PC-9 (cell line): Measurements from ENCODE around the gene MISP. TPM values are rescaled to one million over a fixed set of nuclear protein-coding genes. Genes with fewer than 3 reads are reported as not detected.
A peak's percentile ranks its signal among the peaks of the same experiment; 100 is the strongest.
"Not testable (repeated sequence)": the region's sequence is repeated elsewhere in the genome, so short reads cannot be mapped to it uniquely, and the experiment has no call there.

Source experiments
- Bru-seq: library from RNA; stranded (reverse); fragments of 400-500 nt; gene quantifications from one replicate; lab custom pipeline; 2021; lab: Mats Ljungman, UMichigan
- BruChase-seq, 2 experiments: library from RNA; stranded (reverse); fragments of 400-500 nt; gene quantifications; one replicate each; lab custom pipeline; 2021; lab: Mats Ljungman, UMichigan
- BruUV-seq: library from RNA; stranded (reverse); fragments of 400-500 nt; replicated peaks from 2 replicates; lab custom pipeline; 2021; lab: Mats Ljungman, UMichigan
- CTCF ChIA-PET: fragments of 300-600 bp; sonication (Branson Sonifier 250); formaldehyde crosslinking; loops from one replicate; lab custom pipeline; 2022; ENCODE audit warnings: antibody characterized with exemption; lab: Charles Lee
- POLR2A ChIA-PET: fragments of 300-600 bp; sonication (Branson Sonifier 250); formaldehyde crosslinking; loops from one replicate; lab custom pipeline; 2022; ENCODE audit warnings: antibody characterized with exemption; ENCODE audit not compliant: unreplicated experiment; lab: Charles Lee
- DNase-seq, 2 experiments: peaks; one replicate each; pipeline versions ENCODE4 v3.0.0 to v3.0.0-alpha.2; 2015 to 2022; ENCODE audit warnings: mixed read lengths in 1 of 2
- H2AFZ ChIP-seq: fragments of 200-600 bp; sonication (generic); 2 replicates; pipeline ENCODE4 v1.8.1; 2017; ENCODE audit warnings: antibody characterized with exemption
- H3F3A ChIP-seq: fragments of 200-600 bp; sonication (generic); 2 replicates; pipeline ENCODE4 v1.8.1; 2017; ENCODE audit warnings: antibody characterized with exemption, mild to moderate bottlenecking, low read depth; ENCODE audit not compliant: insufficient read depth
- H3K27ac ChIP-seq: fragments of 200-600 bp; sonication (generic); 2 replicates; pipeline ENCODE4 v1.6.1; 2016; ENCODE audit warnings: mixed run types
- H3K27me3 ChIP-seq: fragments of 200-600 bp; sonication (generic); 2 replicates; pipeline ENCODE4 v1.6.1; 2016; ENCODE audit warnings: low read depth, mixed run types; ENCODE audit not compliant: insufficient read depth
- H3K36me3 ChIP-seq: fragments of 200-600 bp; sonication (generic); 2 replicates; pipeline ENCODE4 v1.6.1; 2016; ENCODE audit warnings: low read depth, mixed run types
- H3K4me1 ChIP-seq: fragments of 200-600 bp; sonication (generic); replicated peaks from 2 replicates; pipeline ENCODE4 v1.6.1; 2016; ENCODE audit warnings: mixed run types; ENCODE audit not compliant: insufficient read depth
- H3K4me2 ChIP-seq: fragments of 200-600 bp; sonication (generic); 2 replicates; pipeline ENCODE4 v1.6.1; 2017; ENCODE audit warnings: mixed run types
- H3K4me3 ChIP-seq: fragments of 200-600 bp; sonication (generic); 2 replicates; pipeline ENCODE4 v1.6.1; 2016; ENCODE audit warnings: mixed run types
- H3K79me2 ChIP-seq: fragments of 200-600 bp; sonication (generic); 2 replicates; pipeline ENCODE4 v1.6.1; 2017; ENCODE audit warnings: low read depth, mixed run types
- H3K9me2 ChIP-seq: fragments of 200-600 bp; sonication (generic); 2 replicates; pipeline ENCODE4 v1.8.1; 2017; ENCODE audit warnings: mild to moderate bottlenecking; ENCODE audit not compliant: insufficient read depth
- H3K9me3 ChIP-seq: fragments of 200-600 bp; sonication (generic); 2 replicates; pipeline ENCODE4 v1.8.1; 2016; ENCODE audit warnings: low read depth; ENCODE audit not compliant: insufficient read depth
- H4K20me1 ChIP-seq: fragments of 200-600 bp; sonication (generic); 2 replicates; pipeline ENCODE4 v1.8.1; 2017; ENCODE audit not compliant: insufficient read depth
- EZH2 ChIP-seq: fragments of 200-600 bp; sonication (generic); IDR thresholded peaks from 2 replicates; pipeline ENCODE4 v1.8.0; 2017; ENCODE audit warnings: antibody characterized with exemption, low read depth
- intact Hi-C: fragments of 100-400 bp; cut with micrococcal nuclease; formaldehyde crosslinking; loops from one replicate; pipeline ENCODE4 v1.10.0; 2022; ENCODE audit not compliant: unreplicated experiment
- long read RNA-seq: library from polyadenylated mRNA; stranded (forward); transcript quantifications from one replicate; pipeline ENCODE4 v2.0.0, GENCODE V29; 2022
- total RNA-seq: library from RNA; stranded (reverse); gene quantifications from 2 replicates; pipeline ENCODE4 v1.2.3, GENCODE V29; 2021
- TF ChIP-seq, protein P1 (sequence below): fragments of 200-600 bp; sonication (generic); conservative IDR thresholded peaks from 2 replicates; pipeline ENCODE4 v1.6.1; 2017; ENCODE audit warnings: mixed run types, antibody characterized with exemption, mild to moderate bottlenecking, moderate library complexity

The MISP gene, protein sequence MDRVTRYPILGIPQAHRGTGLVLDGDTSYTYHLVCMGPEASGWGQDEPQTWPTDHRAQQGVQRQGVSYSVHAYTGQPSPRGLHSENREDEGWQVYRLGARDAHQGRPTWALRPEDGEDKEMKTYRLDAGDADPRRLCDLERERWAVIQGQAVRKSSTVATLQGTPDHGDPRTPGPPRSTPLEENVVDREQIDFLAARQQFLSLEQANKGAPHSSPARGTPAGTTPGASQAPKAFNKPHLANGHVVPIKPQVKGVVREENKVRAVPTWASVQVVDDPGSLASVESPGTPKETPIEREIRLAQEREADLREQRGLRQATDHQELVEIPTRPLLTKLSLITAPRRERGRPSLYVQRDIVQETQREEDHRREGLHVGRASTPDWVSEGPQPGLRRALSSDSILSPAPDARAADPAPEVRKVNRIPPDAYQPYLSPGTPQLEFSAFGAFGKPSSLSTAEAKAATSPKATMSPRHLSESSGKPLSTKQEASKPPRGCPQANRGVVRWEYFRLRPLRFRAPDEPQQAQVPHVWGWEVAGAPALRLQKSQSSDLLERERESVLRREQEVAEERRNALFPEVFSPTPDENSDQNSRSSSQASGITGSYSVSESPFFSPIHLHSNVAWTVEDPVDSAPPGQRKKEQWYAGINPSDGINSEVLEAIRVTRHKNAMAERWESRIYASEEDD
- 91.6 and 101 TPM in 2 replicates for total RNA-seq
- Bru-seq, nascent RNA, result percentile 80 among the genes with signal in this experiment
- BruChase-seq, experiment 1, labeled RNA remaining after a 2-hour chase, result percentile 86 among the genes with signal in this experiment
- BruChase-seq, experiment 2, labeled RNA remaining after a 6-hour chase, result percentile 95 among the genes with signal in this experiment
- long read RNA-seq, transcript MISP-201 (5 exons, 2,871 nt), result major isoform, 223 of 295 reads
- long read RNA-seq, partial matches to known transcripts, result 60 of 295 reads
- long read RNA-seq, other reads (novel, unspliced or antisense), result 12 of 295 reads

- intact Hi-C loops, result loop anchor here (5.0 kb wide), 1 partner anchor 89 kb away; the partner anchor contains the start of gene RNF126
These were observed at the start of gene MISP for GRCh38 chr19:750640-751423. Gene MISP, plus strand, starts transcription at chr19:751112. Its CDS starts 5,835 bp downstream, at chr19:756947.

GRCh38 chr19:702847-703246 is 48.1 kb upstream of the MISP start:
- DNase-seq, H3K9me3 ChIP-seq, H4K20me1 ChIP-seq, H3K27me3 ChIP-seq, POLR2A ChIA-PET, CTCF ChIA-PET, intact Hi-C loops, H3K4me1 ChIP-seq, H3K36me3 ChIP-seq, H2AFZ ChIP-seq, H3K9me2 ChIP-seq, BruUV-seq, H3K4me2 ChIP-seq, H3K79me2 ChIP-seq, H3K27ac ChIP-seq, H3K4me3 ChIP-seq: not testable (repeated sequence)
- H3F3A ChIP-seq, result peaks cover 26% of the 10 kb centered on the region

More at GRCh38 chr19:750640-751423, at the start of gene MISP:
- Histone ChIP-seq H2AFZ (no peak within 1 kb of the TSS), H3K4me3 (peak within 1 kb of the TSS; percentile 99), H3K4me1 (peaks cover 22% of the 10 kb centered on the region), H4K20me1 (peaks cover 22% of the 10 kb centered on the region), H3K27ac (peak within 1 kb of the TSS; percentile 89), H3K27me3 (no peaks in the 10 kb centered on the region), H3K9me3 (no peaks in the 10 kb centered on the region), H3K36me3 (no peaks in the 10 kb centered on the region), H3K79me2 (peaks cover 34% of the 10 kb centered on the region), H3F3A (peaks cover 32% of the 10 kb centered on the region), H3K4me2 (peak within 1 kb of the TSS; percentile 87), H3K9me2 (no peaks in the 10 kb centered on the region)
- POLR2A ChIA-PET, result interaction anchor here (0.5 to 0.6 kb wide), 2 partner anchors 12 to 20 kb away, joined by 3 to 14 read pairs; no protein-coding TSS in a partner anchor
- peak; percentile 82 to 97 for DNase-seq
- TF ChIP-seq, protein P1, sequence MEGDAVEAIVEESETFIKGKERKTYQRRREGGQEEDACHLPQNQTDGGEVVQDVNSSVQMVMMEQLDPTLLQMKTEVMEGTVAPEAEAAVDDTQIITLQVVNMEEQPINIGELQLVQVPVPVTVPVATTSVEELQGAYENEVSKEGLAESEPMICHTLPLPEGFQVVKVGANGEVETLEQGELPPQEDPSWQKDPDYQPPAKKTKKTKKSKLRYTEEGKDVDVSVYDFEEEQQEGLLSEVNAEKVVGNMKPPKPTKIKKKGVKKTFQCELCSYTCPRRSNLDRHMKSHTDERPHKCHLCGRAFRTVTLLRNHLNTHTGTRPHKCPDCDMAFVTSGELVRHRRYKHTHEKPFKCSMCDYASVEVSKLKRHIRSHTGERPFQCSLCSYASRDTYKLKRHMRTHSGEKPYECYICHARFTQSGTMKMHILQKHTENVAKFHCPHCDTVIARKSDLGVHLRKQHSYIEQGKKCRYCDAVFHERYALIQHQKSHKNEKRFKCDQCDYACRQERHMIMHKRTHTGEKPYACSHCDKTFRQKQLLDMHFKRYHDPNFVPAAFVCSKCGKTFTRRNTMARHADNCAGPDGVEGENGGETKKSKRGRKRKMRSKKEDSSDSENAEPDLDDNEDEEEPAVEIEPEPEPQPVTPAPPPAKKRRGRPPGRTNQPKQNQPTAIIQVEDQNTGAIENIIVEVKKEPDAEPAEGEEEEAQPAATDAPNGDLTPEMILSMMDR, result no peak
- no peak for TF ChIP-seq EZH2
- no TSS peak for BruUV-seq
- CTCF ChIA-PET, result interaction anchor here (0.6 kb wide), 1 partner anchor 10 kb away, joined by 8 read pairs; no protein-coding TSS in a partner anchor

- intact Hi-C loops, result no loop called here
- H2AFZ ChIP-seq, result no peak overlapping the region
These were observed 47.6 kb upstream of the MISP start for GRCh38 chr19:703329-703650.

More at GRCh38 chr19:703329-703650, 47.6 kb upstream of the MISP start:
- Histone ChIP-seq H3K27ac (no peak overlapping the region), H3K9me2 (no peaks in the 10 kb centered on the region), H3K4me3 (no peak overlapping the region; the same call in 1 of the 2 replicates), H3K4me1 (no peaks in the 10 kb centered on the region), H3K79me2 (no peaks in the 10 kb centered on the region), H4K20me1 (no peaks in the 10 kb centered on the region), H3F3A (peaks cover 30% of the 10 kb centered on the region), H3K9me3 (no peaks in the 10 kb centered on the region), H3K4me2 (no peak overlapping the region), H3K36me3 (no peaks in the 10 kb centered on the region), H3K27me3 (no peaks in the 10 kb centered on the region)
- CTCF ChIA-PET, result no interaction called here
- BruUV-seq, result no TSS peak
- POLR2A ChIA-PET, result no interaction called here
- no peak for DNase-seq
- no peak for TF ChIP-seq EZH2
- TF ChIP-seq, protein P1, result no peak
